Neural progenitor cell (in vitro differentiated cells): Measurements from ENCODE around the gene CETN3. TPM values are rescaled to one million over a fixed set of nuclear protein-coding genes. Genes with fewer than 3 reads are reported as not detected.
A peak's percentile ranks its signal among the peaks of the same experiment; 100 is the strongest.

Source experiments
- DNase-seq: peaks from one replicate; pipeline ENCODE4 v3.0.0-alpha.2; 2016; ENCODE audit warnings: low spot score
- H2AFZ ChIP-seq: fragments of 200-600 bp; sonication (generic); replicated peaks from 2 replicates; pipeline ENCODE4 v1.6.1; 2016; ENCODE audit warnings: antibody characterized with exemption
- H3F3A ChIP-seq: fragments of 200-600 bp; sonication (generic); 2 replicates; pipeline ENCODE4 v1.6.1; 2016; ENCODE audit warnings: antibody characterized with exemption, low read depth
- H3K27ac ChIP-seq: fragments of 200-600 bp; sonication (generic); 2 replicates; pipeline ENCODE4 v1.5.1; 2016; ENCODE audit warnings: mild to moderate bottlenecking
- H3K27me3 ChIP-seq: fragments of 200-600 bp; sonication (generic); 2 replicates; pipeline ENCODE4 v1.6.1; 2016; ENCODE audit warnings: mild to moderate bottlenecking, moderate library complexity
- H3K36me3 ChIP-seq: fragments of 200-600 bp; sonication (generic); 2 replicates; pipeline ENCODE4 v1.5.1; 2016
- H3K4me1 ChIP-seq: fragments of 200-600 bp; sonication (generic); 2 replicates; pipeline ENCODE4 v1.6.1; 2016; ENCODE audit warnings: mixed run types
- H3K4me2 ChIP-seq: fragments of 200-600 bp; sonication (generic); 2 replicates; pipeline ENCODE4 v1.6.1; 2016
- H3K4me3 ChIP-seq: fragments of 200-600 bp; sonication (generic); 2 replicates; pipeline ENCODE4 v1.5.1; 2016
- H3K79me2 ChIP-seq: fragments of 200-600 bp; sonication (generic); 2 replicates; pipeline ENCODE4 v1.6.1; 2016; ENCODE audit warnings: low read depth
- H3K9ac ChIP-seq: fragments of 200-600 bp; sonication (generic); 2 replicates; pipeline ENCODE4 v1.6.1; 2016
- H3K9me3 ChIP-seq: fragments of 200-600 bp; sonication (generic); 2 replicates; pipeline ENCODE4 v1.5.1; 2016; ENCODE audit warnings: low read depth
- H4K20me1 ChIP-seq: fragments of 200-600 bp; sonication (generic); 2 replicates; pipeline ENCODE4 v1.6.1; 2016; ENCODE audit warnings: low read depth
- H3K27ac Mint-ChIP-seq: 3 replicates; pipeline ENCODE4 v1.8.0; 2021; ENCODE audit warnings: mixed read lengths
- H3K27me3 Mint-ChIP-seq: 2 replicates; pipeline ENCODE4 v1.8.0; 2022; ENCODE audit warnings: low read depth, mild to moderate bottlenecking, inconsistent platforms, moderate library complexity, mixed read lengths; ENCODE audit not compliant: insufficient read depth
- H3K36me3 Mint-ChIP-seq: 3 replicates; pipeline ENCODE4 v1.8.0; 2021; ENCODE audit warnings: mixed read lengths
- H3K4me1 Mint-ChIP-seq: 3 replicates; pipeline ENCODE4 v1.8.0; 2021; ENCODE audit warnings: mixed read lengths
- H3K4me3 Mint-ChIP-seq: 3 replicates; pipeline ENCODE4 v1.8.0; 2021; ENCODE audit warnings: mild to moderate bottlenecking, moderate library complexity, mixed read lengths
- H3K9me3 Mint-ChIP-seq: 3 replicates; pipeline ENCODE4 v1.8.0; 2020; ENCODE audit warnings: mixed read lengths
- CTCF ChIP-seq: fragments of 200-600 bp; sonication (generic); IDR thresholded peaks from 2 replicates; pipeline ENCODE4 v1.5.1; 2017; ENCODE audit warnings: antibody characterized with exemption, mild to moderate bottlenecking
- EZH2 ChIP-seq: fragments of 200-600 bp; sonication (generic); IDR thresholded peaks from 2 replicates; pipeline ENCODE4 v1.6.1; 2017; ENCODE audit warnings: antibody characterized with exemption, mild to moderate bottlenecking, moderate library complexity
- EZH2phosphoT487 ChIP-seq: fragments of 200-600 bp; sonication (generic); IDR thresholded peaks from 2 replicates; pipeline ENCODE4 v1.6.1; 2017; ENCODE audit warnings: antibody characterized with exemption
- total RNA-seq: library from RNA; depleted of rRNA; stranded (reverse); fragments of >200 nt; gene quantifications from 2 replicates; pipeline ENCODE4 v1.2.3, GENCODE V29; 2015; ENCODE audit warnings: low replicate concordance

Gene CETN3
- total RNA-seq, 1 donor from 2014 or later, result 172 TPM

- no peak overlapping the region for H3K27ac Mint-ChIP-seq
- peaks cover 15% of the 10 kb centered on the region for H3F3A ChIP-seq
- no peaks in the 10 kb centered on the region for H3K9me3 ChIP-seq
- H2AFZ ChIP-seq, result peak overlapping the region; percentile 80
- H3K36me3 ChIP-seq, result peaks cover 8% of the 10 kb centered on the region
- no peaks in the 10 kb centered on the region for H4K20me1 ChIP-seq
- H3K79me2 ChIP-seq, result peaks cover 52% of the 10 kb centered on the region
- no peaks in the 10 kb centered on the region for H3K27me3 ChIP-seq
- no peak for TF ChIP-seq CTCF
- no peak for TF ChIP-seq EZH2
- TF ChIP-seq EZH2phosphoT487, result no peak
- peaks cover 11% of the 10 kb centered on the region for H3K36me3 Mint-ChIP-seq
- peak overlapping the region; percentile 79 for H3K27ac ChIP-seq
- no peak for DNase-seq
- peak overlapping the region; percentile 94 for H3K4me2 ChIP-seq
- H3K4me3 Mint-ChIP-seq, result no peak overlapping the region
- H3K4me3 ChIP-seq, result peak overlapping the region; percentile 80
- peaks cover 24% of the 10 kb centered on the region for H3K4me1 Mint-ChIP-seq
- peaks cover 22% of the 10 kb centered on the region for H3K4me1 ChIP-seq
- no peaks in the 10 kb centered on the region for H3K27me3 Mint-ChIP-seq
- H3K9me3 Mint-ChIP-seq, result no peaks in the 10 kb centered on the region
- H3K9ac ChIP-seq, result peak overlapping the region; percentile 89
These were observed 714 bp upstream of the CETN3 start for GRCh38 chr5:90410178-90410762.

GRCh38 chr5:90408571-90409317 is 812 bp downstream of the CETN3 start:
- Histone ChIP-seq H3K79me2 (peaks cover 57% of the 10 kb centered on the region), H3K9ac (peak overlapping the region; percentile 86), H3K4me1 (peaks cover 22% of the 10 kb centered on the region), H3K4me2 (peak overlapping the region; percentile 86), H3K4me3 (peak overlapping the region; percentile 80), H4K20me1 (no peaks in the 10 kb centered on the region), H3K9me3 (no peaks in the 10 kb centered on the region), H3K27me3 (no peaks in the 10 kb centered on the region), H3K36me3 (peaks cover 16% of the 10 kb centered on the region), H2AFZ (peak overlapping the region; percentile 91), H3K27ac (peak overlapping the region; percentile 94), H3F3A (peaks cover 15% of the 10 kb centered on the region)
- Mint-ChIP-seq H3K9me3 (no peaks in the 10 kb centered on the region), H3K36me3 (peaks cover 17% of the 10 kb centered on the region), H3K4me1 (peaks cover 24% of the 10 kb centered on the region), H3K27ac (no peak overlapping the region), H3K4me3 (no peak overlapping the region), H3K27me3 (no peaks in the 10 kb centered on the region)
- TF ChIP-seq CTCF (no peak), EZH2phosphoT487 (no peak), EZH2 (no peak)
- DNase-seq, result peak; percentile 16

- no peak overlapping the region for H3K4me3 Mint-ChIP-seq
- H4K20me1 ChIP-seq, result no peaks in the 10 kb centered on the region
- DNase-seq, result no peak
- peaks cover 22% of the 10 kb centered on the region for H3K36me3 Mint-ChIP-seq
- H2AFZ ChIP-seq, result no peak overlapping the region
- no peak overlapping the region for H3K9ac ChIP-seq
- peaks cover 61% of the 10 kb centered on the region for H3K79me2 ChIP-seq
- H3K4me2 ChIP-seq, result peak overlapping the region; percentile 86
- peaks cover 15% of the 10 kb centered on the region for H3F3A ChIP-seq
- no peak for TF ChIP-seq EZH2
- TF ChIP-seq CTCF, result no peak
- TF ChIP-seq EZH2phosphoT487, result no peak
- peaks cover 22% of the 10 kb centered on the region for H3K4me1 ChIP-seq
- H3K9me3 Mint-ChIP-seq, result no peaks in the 10 kb centered on the region
- no peak overlapping the region for H3K27ac Mint-ChIP-seq
- no peaks in the 10 kb centered on the region for H3K9me3 ChIP-seq
- no peaks in the 10 kb centered on the region for H3K27me3 ChIP-seq
- H3K4me1 Mint-ChIP-seq, result peaks cover 21% of the 10 kb centered on the region
- no peak overlapping the region for H3K27ac ChIP-seq
- H3K27me3 Mint-ChIP-seq, result no peaks in the 10 kb centered on the region
- no peak overlapping the region for H3K4me3 ChIP-seq
- peaks cover 16% of the 10 kb centered on the region for H3K36me3 ChIP-seq
These were observed 3.1 kb downstream of the CETN3 start for GRCh38 chr5:90406466-90406865.
